Measurements from ENCODE around the gene GATA5. TPM values are rescaled to one million over a fixed set of nuclear protein-coding genes. Genes with fewer than 3 reads are reported as not detected.

GATA5 gene
- total RNA-seq, 4 donors from 2014 or later, result 0.23 to 2.1 (median 1.2) TPM

DNA sequence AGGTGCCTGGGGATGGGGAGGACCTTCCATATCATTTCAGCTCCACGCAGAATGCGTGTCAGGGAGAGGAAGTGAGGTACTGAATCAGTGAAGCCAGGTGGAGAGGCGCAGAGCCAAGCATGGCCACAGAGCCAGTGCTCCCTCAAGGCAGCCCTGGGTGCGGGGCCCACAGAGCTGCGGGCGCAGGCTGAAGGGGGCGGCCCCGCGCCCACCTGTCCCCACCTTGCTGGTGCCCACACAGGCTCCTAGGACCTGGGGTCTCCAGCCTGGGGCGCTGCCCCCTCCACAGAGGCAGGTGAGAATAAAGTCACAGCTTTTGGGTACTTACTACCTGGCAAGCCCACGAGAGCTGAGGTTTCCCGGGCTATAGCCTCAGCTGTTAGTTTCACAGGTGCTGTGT lies 40.0 kb upstream of the GATA5 start:
- H3K4me3 ChIP-seq, result no peak overlapping the region
- WGBS, result 80% methylated on average over 9 of the region's 12 CpGs
- no peak for DNase-seq (ENCODE audit: low spot score in 2 of 2)
- TF ChIP-seq POLR2A (IDR thresholded peaks at IDR 0.05), result no peak
- TF ChIP-seq, protein P1, sequence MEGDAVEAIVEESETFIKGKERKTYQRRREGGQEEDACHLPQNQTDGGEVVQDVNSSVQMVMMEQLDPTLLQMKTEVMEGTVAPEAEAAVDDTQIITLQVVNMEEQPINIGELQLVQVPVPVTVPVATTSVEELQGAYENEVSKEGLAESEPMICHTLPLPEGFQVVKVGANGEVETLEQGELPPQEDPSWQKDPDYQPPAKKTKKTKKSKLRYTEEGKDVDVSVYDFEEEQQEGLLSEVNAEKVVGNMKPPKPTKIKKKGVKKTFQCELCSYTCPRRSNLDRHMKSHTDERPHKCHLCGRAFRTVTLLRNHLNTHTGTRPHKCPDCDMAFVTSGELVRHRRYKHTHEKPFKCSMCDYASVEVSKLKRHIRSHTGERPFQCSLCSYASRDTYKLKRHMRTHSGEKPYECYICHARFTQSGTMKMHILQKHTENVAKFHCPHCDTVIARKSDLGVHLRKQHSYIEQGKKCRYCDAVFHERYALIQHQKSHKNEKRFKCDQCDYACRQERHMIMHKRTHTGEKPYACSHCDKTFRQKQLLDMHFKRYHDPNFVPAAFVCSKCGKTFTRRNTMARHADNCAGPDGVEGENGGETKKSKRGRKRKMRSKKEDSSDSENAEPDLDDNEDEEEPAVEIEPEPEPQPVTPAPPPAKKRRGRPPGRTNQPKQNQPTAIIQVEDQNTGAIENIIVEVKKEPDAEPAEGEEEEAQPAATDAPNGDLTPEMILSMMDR (IDR thresholded peaks at IDR 0.05), result no peak
- TF ChIP-seq POLR2AphosphoS5 (IDR thresholded peaks at IDR 0.05), result no peak
- TF ChIP-seq EP300 (IDR thresholded peaks at IDR 0.05), result no peak
- H3K27ac ChIP-seq, result no peak overlapping the region
- H3K9me3 ChIP-seq, result no peaks in the 10 kb centered on the region
- peaks cover 80% of the 10 kb centered on the region for H3K27me3 ChIP-seq
- H3K36me3 ChIP-seq, result no peaks in the 10 kb centered on the region
- no peaks in the 10 kb centered on the region for H3K4me1 ChIP-seq

DNA sequence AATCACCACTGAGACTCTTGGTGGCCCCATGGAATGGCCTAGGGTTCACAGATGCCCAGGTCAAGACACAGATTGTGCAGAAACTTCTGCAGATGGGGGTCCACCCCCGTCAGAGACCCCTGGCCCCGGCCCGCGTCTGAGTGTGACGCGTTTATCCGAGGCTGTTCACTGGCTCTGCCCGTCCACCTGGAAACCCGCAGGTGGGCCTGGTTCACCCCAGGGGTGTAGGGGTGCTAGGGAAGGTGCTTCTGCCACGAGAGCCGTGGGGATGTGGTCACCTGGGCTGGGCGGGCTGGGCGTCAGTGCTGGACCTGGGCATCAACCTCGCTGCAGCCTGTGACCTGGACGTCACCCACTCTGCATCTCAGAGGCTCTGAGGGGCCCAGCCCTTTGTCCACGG lies 39.5 kb upstream of the GATA5 start:
- Histone ChIP-seq H3K9me3 (no peaks in the 10 kb centered on the region), H3K27ac (no peak overlapping the region), H3K4me3 (no peak overlapping the region), H3K36me3 (no peaks in the 10 kb centered on the region), H3K27me3 (peaks cover 82% of the 10 kb centered on the region), H3K4me1 (no peaks in the 10 kb centered on the region)
- 92% methylated on average over 5 of the region's 16 CpGs for WGBS
- DNase-seq (ENCODE audit: low spot score in 2 of 2), result no peak
- no peak for TF ChIP-seq POLR2A (IDR thresholded peaks at IDR 0.05)
- no peak for TF ChIP-seq POLR2AphosphoS5 (IDR thresholded peaks at IDR 0.05)
- no peak for TF ChIP-seq EP300 (IDR thresholded peaks at IDR 0.05)
- TF ChIP-seq, protein P1 (IDR thresholded peaks at IDR 0.05), result no peak

DNA sequence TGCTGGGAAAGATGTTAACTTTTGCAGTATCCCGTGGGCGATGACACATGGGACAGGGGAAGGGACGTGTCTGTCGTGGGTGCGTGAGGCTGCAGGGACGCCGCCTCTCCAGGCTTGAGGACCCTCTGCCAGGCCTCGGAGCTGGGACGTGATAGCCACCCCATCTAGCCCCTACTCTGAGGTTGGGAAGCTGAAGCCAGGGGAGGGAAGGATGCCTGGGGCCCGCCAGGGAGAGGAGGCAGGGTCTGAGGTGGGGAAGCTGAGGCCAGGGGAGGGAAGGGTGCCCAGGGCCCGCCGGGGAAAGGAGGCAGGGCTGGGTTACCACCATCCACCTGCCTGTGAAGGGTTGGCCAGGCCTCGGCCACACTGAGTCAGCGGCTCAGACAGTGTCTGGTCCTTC lies 38.2 kb upstream of the GATA5 start:
- Histone ChIP-seq H3K36me3 (no peaks in the 10 kb centered on the region), H3K27me3 (peaks cover 79% of the 10 kb centered on the region), H3K4me1 (no peaks in the 10 kb centered on the region), H3K27ac (no peak overlapping the region), H3K4me3 (no peak overlapping the region), H3K9me3 (no peaks in the 10 kb centered on the region)
- DNase-seq (ENCODE audit: low spot score in 2 of 2), result no peak
- WGBS, result 88% methylated on average over 14 of the region's 14 CpGs
- TF ChIP-seq, protein P1 (IDR thresholded peaks at IDR 0.05), result no peak
- TF ChIP-seq EP300 (IDR thresholded peaks at IDR 0.05) (no peak), POLR2AphosphoS5 (IDR thresholded peaks at IDR 0.05) (no peak)

DNA sequence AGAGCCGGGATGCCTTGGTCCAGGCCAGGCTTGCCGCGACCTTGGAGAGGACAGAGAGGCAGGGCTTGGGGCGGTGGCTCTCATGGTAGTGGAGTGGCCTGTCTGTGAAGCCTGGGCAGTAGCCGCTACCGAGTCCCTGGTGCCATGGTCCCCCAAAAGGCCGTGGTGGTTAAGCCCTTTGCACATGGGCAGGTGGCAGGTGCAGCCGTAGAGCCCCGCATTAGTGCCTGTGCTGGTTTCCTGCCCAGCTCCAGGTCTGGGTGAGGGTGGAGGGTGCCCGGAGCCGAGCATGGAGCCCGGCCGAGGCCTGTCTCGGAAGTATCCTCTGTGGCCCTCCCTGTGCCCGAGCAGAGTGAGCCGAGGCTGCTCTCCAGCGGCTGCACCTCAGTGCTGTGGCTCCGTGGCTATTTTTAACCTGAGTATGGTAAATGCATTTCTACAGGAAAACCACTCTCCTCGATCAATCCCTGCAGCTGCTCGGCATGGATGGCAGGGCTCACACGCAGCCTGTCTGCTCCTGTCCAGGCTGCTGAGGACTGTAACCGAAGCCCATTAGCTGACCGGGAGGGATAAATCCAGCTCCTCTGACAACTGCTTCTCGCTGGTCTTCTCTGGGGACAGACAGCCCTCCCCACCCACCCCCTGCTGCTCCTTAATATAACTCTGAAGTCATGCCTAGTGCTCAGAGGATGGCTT lies 36.3 kb upstream of the GATA5 start:
- TF ChIP-seq EP300 (IDR thresholded peaks at IDR 0.05) (no peak), POLR2A (IDR thresholded peaks at IDR 0.05) (no peak), POLR2AphosphoS5 (IDR thresholded peaks at IDR 0.05) (no peak)
- TF ChIP-seq, protein P1 (IDR thresholded peaks at IDR 0.05), result no peak
- H3K27ac ChIP-seq, result no peak overlapping the region
- H3K4me3 ChIP-seq, result no peak overlapping the region
- no peaks in the 10 kb centered on the region for H3K36me3 ChIP-seq
- H3K27me3 ChIP-seq, result peaks cover 62% of the 10 kb centered on the region
- WGBS, result 54% methylated on average over 14 of the region's 24 CpGs
- DNase-seq (ENCODE audit: low spot score in 2 of 2), result no peak
- no peaks in the 10 kb centered on the region for H3K9me3 ChIP-seq
- H3K4me1 ChIP-seq, result no peaks in the 10 kb centered on the region

DNA sequence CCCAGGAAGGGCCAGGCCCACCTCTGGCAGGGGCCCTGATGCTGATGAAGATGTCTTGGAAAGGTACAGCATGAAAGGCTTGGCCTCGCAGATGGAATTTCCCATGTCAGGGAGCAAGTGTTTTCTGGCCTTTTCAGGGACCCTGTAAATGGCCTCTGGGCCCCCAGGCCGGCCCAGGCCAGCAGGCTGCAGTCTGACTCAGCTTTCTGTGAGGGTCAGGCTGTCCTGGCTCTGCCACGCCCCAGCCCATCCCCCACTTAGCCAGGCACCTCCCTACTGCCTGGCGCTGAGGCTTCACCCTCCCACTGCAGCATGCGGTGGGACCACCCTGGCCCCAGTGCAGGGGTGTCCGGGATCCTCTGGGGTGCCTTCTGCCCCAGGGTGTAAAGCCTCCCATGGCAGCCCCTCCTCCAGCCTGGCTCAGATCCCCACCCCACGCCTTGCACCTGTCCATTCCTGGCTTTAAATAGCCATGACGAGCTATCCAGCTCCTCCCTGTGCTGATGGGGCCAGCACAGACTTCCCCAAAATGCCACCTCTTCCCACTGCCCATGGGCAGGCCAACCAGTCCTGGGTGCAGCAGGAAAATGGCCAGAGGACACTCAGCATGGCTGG lies 35.6 kb upstream of the GATA5 start:
- TF ChIP-seq EP300 (IDR thresholded peaks at IDR 0.05) (no peak), POLR2A (IDR thresholded peaks at IDR 0.05) (no peak), POLR2AphosphoS5 (IDR thresholded peaks at IDR 0.05) (no peak)
- TF ChIP-seq, protein P1 (IDR thresholded peaks at IDR 0.05), result no peak
- Histone ChIP-seq H3K36me3 (no peaks in the 10 kb centered on the region), H3K4me1 (no peaks in the 10 kb centered on the region), H3K27me3 (peaks cover 55% of the 10 kb centered on the region), H3K4me3 (no peak overlapping the region), H3K27ac (no peak overlapping the region), H3K9me3 (no peaks in the 10 kb centered on the region)
- DNase-seq (ENCODE audit: low spot score in 2 of 2), result no peak
- WGBS, result 89% methylated on average over 5 of the region's 8 CpGs

All from suprapubic skin (tissue), 4 donors.